ENCODE results near the gene MAST4. TPM values are rescaled to one million over a fixed set of nuclear protein-coding genes. Genes with fewer than 3 reads are reported as not detected.

Gene MAST4
- total and polyA plus RNA-seq, 2 donors (not counting 1 experiment from before 2014, with no cell fraction given): 2.5 to 57.1 TPM

DNA sequence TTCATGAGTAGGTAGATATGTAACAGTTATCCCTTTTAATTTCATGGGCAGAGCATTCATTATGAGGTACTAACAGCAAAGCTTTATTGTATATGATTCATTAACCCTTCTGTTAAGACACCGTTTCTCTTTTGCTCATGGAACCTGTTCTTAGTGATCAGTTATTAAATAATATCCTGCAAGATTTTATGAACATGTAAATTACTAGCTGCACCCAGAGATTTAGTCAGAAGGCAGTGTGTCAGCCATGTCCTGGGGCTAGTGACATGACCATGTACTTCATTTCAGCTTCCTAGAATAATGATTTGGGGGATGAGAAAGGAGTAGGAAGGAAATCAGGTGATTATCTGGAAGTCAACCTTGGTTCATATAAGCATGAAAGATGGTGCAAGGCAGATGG is 7.0 kb downstream of the MAST4 start:
- DNase-seq: no peak
- POLR2A ChIA-PET: no interaction called here

DNA sequence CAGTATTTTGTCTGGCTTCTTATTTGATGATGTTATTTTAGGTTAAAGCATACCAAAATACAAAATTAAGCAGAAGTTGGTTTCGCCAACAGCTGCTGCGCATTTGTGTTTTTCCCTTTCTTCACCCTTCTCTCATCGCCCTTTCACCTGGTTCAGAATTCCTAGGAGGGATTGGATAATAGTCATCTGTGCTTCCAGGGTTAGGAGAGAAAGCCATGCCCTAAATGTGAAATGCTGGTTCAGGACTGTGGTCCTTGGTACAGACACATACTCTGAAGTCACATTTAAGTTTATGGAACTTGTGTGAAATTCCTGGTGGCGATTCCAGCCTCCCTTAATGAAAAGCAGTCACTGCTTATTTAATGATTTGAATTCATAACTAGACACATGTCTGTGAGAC is 7.7 kb downstream of the MAST4 start:
- H3K4me3 ChIP-seq (ENCODE audit: control extremely low read depth in 1 of 5, extremely low read depth in 1 of 5, insufficient read depth in 1 of 5, low read depth in 2 of 5, low read length in 4 of 5): no peak overlapping the region
- no peak overlapping the region for H3K9ac ChIP-seq (ENCODE audit: low read length)
- H3K79me2 ChIP-seq (ENCODE audit: control insufficient read depth, insufficient read depth, low read length): no peaks in the 10 kb centered on the region
- H3K27me3 ChIP-seq (replicated peaks in 1 of 4; ENCODE audit: control extremely low read depth in 1 of 4, control insufficient read depth in 3 of 4, insufficient read depth in 4 of 4, low read length in 3 of 4): peaks cover 0 to 11% (median 6%) of the 10 kb centered on the region in 4 experiments
- H4K20me1 ChIP-seq (ENCODE audit: control insufficient read depth, insufficient read depth, low read length, poor library complexity, severe bottlenecking): no peaks in the 10 kb centered on the region
- TF ChIP-seq EZH2 (IDR thresholded peaks at IDR 0.05; ENCODE audit: borderline replicate concordance, insufficient read depth, low read depth, low read length, poor library complexity, severe bottlenecking): no peak
- TF ChIP-seq, protein P1, sequence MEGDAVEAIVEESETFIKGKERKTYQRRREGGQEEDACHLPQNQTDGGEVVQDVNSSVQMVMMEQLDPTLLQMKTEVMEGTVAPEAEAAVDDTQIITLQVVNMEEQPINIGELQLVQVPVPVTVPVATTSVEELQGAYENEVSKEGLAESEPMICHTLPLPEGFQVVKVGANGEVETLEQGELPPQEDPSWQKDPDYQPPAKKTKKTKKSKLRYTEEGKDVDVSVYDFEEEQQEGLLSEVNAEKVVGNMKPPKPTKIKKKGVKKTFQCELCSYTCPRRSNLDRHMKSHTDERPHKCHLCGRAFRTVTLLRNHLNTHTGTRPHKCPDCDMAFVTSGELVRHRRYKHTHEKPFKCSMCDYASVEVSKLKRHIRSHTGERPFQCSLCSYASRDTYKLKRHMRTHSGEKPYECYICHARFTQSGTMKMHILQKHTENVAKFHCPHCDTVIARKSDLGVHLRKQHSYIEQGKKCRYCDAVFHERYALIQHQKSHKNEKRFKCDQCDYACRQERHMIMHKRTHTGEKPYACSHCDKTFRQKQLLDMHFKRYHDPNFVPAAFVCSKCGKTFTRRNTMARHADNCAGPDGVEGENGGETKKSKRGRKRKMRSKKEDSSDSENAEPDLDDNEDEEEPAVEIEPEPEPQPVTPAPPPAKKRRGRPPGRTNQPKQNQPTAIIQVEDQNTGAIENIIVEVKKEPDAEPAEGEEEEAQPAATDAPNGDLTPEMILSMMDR (IDR thresholded peaks at IDR 0.05): no peak
- H3K4me2 ChIP-seq (replicated peaks; ENCODE audit: low read depth, low read length, poor library complexity, severe bottlenecking): no peak overlapping the region
- CTCF ChIA-PET: no interaction called here
- ATAC-seq (ENCODE audit: low read depth) (no peak), DNase-seq (no peak)
- H2AFZ ChIP-seq (ENCODE audit: insufficient read depth, low read depth, low read length, poor library complexity, severe bottlenecking): no peak overlapping the region
- intact Hi-C loops (cut with micrococcal nuclease): no loop called here
- H3K27ac ChIP-seq (ENCODE audit: low read length in 2 of 2): no peak overlapping the region
- POLR2A ChIA-PET: no interaction called here
- WGBS (ENCODE audit: insufficient coverage): no CpG with 5 or more reads among the region's 4 CpGs
- H3K4me3 Mint-ChIP-seq: no peak overlapping the region
- no peaks in the 10 kb centered on the region for H3K9me3 ChIP-seq (ENCODE audit: control extremely low read depth in 1 of 3, control insufficient read depth in 2 of 3, insufficient read depth in 1 of 3, low read length in 2 of 3)
- H3K4me1 Mint-ChIP-seq: peaks cover 2% of the 10 kb centered on the region
- peaks cover 8% of the 10 kb centered on the region for H3K27me3 Mint-ChIP-seq
- no peaks in the 10 kb centered on the region for H3K36me3 ChIP-seq (replicated peaks in 1 of 2; ENCODE audit: control extremely low read depth in 1 of 2, control insufficient read depth in 1 of 2, extremely low read depth in 1 of 2, insufficient read depth in 2 of 2, low read length in 1 of 2)
- H3K27ac Mint-ChIP-seq: no peak overlapping the region
- H3K4me1 ChIP-seq (ENCODE audit: control insufficient read depth in 2 of 2, insufficient read depth in 2 of 2, low read length in 2 of 2): no peaks in the 10 kb centered on the region
- H3K9me3 Mint-ChIP-seq (ENCODE audit: insufficient read depth): no peaks in the 10 kb centered on the region

More for the DNA sequence above, 7.0 kb downstream of the MAST4 start:
- ATAC-seq (ENCODE audit: low read depth): no peak
- intact Hi-C loops (cut with micrococcal nuclease): no loop called here
- no peak overlapping the region for H2AFZ ChIP-seq (ENCODE audit: insufficient read depth, low read depth, low read length, poor library complexity, severe bottlenecking)
- CTCF ChIA-PET: no interaction called here
- TF ChIP-seq EZH2 (IDR thresholded peaks at IDR 0.05; ENCODE audit: borderline replicate concordance, insufficient read depth, low read depth, low read length, poor library complexity, severe bottlenecking): no peak
- TF ChIP-seq, protein P1 (IDR thresholded peaks at IDR 0.05): no peak
- Mint-ChIP-seq H3K4me3 (no peak overlapping the region), H3K4me1 (peaks cover 7% of the 10 kb centered on the region), H3K27me3 (peaks cover 15% of the 10 kb centered on the region), H3K9me3 (ENCODE audit: insufficient read depth) (no peaks in the 10 kb centered on the region), H3K27ac (no peak overlapping the region)
- no peak overlapping the region for H3K4me3 ChIP-seq (ENCODE audit: control extremely low read depth in 1 of 5, extremely low read depth in 1 of 5, insufficient read depth in 1 of 5, low read depth in 2 of 5, low read length in 4 of 5)
- H3K36me3 ChIP-seq (replicated peaks in 1 of 2; ENCODE audit: control extremely low read depth in 1 of 2, control insufficient read depth in 1 of 2, extremely low read depth in 1 of 2, insufficient read depth in 2 of 2, low read length in 1 of 2): no peaks in the 10 kb centered on the region
- H3K9ac ChIP-seq (ENCODE audit: low read length): no peak overlapping the region
- H3K4me2 ChIP-seq (replicated peaks; ENCODE audit: low read depth, low read length, poor library complexity, severe bottlenecking): no peak overlapping the region
- H3K4me1 ChIP-seq (ENCODE audit: control insufficient read depth in 2 of 2, insufficient read depth in 2 of 2, low read length in 2 of 2): no peaks in the 10 kb centered on the region
- H3K79me2 ChIP-seq (ENCODE audit: control insufficient read depth, insufficient read depth, low read length): no peaks in the 10 kb centered on the region
- WGBS (ENCODE audit: insufficient coverage): no CpG with 5 or more reads among the region's 1 CpG
- no peaks in the 10 kb centered on the region for H4K20me1 ChIP-seq (ENCODE audit: control insufficient read depth, insufficient read depth, low read length, poor library complexity, severe bottlenecking)
- peaks cover 0 to 18% (median 9%) of the 10 kb centered on the region in 4 experiments for H3K27me3 ChIP-seq (replicated peaks in 1 of 4; ENCODE audit: control extremely low read depth in 1 of 4, control insufficient read depth in 3 of 4, insufficient read depth in 4 of 4, low read length in 3 of 4)
- no peak overlapping the region for H3K27ac ChIP-seq (ENCODE audit: low read length in 2 of 2)
- H3K9me3 ChIP-seq (ENCODE audit: control extremely low read depth in 1 of 3, control insufficient read depth in 2 of 3, insufficient read depth in 1 of 3, low read length in 2 of 3): no peaks in the 10 kb centered on the region

Measured in B cell (primary cell).